Measurements from ENCODE around the gene PLCB4.

DNA sequence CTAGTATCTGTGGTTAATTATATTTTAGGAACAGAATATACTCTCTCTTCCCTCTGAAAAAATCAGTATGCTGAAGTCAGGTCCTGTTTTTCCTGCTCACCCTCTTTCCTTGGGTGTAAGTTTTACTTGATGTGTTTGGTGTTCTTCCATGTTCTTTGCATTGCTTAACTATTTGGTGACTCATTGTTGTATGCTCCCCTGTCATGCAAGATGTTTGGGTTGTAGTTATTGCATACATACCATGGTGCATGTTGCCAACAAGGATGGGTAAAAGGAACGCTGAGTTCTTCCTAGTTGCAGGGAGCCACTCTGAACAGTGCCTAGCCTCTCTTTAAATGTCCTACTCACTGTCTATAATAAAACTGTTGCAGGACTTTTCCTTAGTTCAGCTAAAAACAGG is 237.6 kb downstream of the PLCB4 start:
- TF ChIP-seq CTCF (tag by site-specific recombination; IDR thresholded peaks at IDR 0.05) (no peak), ZNF121 (tag by site-specific recombination; IDR thresholded peaks at IDR 0.05) (no peak), ZNF138 (tag by site-specific recombination; IDR thresholded peaks at IDR 0.05; ENCODE audit: borderline replicate concordance) (no peak), TCF7L2 (IDR thresholded peaks at IDR 0.05; ENCODE audit: borderline replicate concordance, low read depth, low read length) (no peak), ZBTB20 (tag by site-specific recombination; IDR thresholded peaks at IDR 0.05) (no peak), ZNF37A (tag by site-specific recombination; IDR thresholded peaks at IDR 0.05) (no peak), ZNF792 (tag by site-specific recombination; IDR thresholded peaks at IDR 0.05) (no peak), ZXDB (tag by site-specific recombination; IDR thresholded peaks at IDR 0.05) (no peak), ZNF596 (tag by site-specific recombination; IDR thresholded peaks at IDR 0.05) (no peak), HIC1 (tag by site-specific recombination; IDR thresholded peaks at IDR 0.05) (no peak)
- TF ChIP-seq, protein P1, sequence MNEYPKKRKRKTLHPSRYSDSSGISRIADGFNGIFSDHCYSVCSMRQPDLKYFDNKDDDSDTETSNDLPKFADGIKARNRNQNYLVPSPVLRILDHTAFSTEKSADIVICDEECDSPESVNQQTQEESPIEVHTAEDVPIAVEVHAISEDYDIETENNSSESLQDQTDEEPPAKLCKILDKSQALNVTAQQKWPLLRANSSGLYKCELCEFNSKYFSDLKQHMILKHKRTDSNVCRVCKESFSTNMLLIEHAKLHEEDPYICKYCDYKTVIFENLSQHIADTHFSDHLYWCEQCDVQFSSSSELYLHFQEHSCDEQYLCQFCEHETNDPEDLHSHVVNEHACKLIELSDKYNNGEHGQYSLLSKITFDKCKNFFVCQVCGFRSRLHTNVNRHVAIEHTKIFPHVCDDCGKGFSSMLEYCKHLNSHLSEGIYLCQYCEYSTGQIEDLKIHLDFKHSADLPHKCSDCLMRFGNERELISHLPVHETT (tag by site-specific recombination; IDR thresholded peaks at IDR 0.05), result no peak

Data from HEK293 (cell line).